Measurements from ENCODE around the gene SNX25. TPM values are rescaled to one million over a fixed set of nuclear protein-coding genes. Genes with fewer than 3 reads are reported as not detected.
"Not testable (repeated sequence)": the region's sequence is repeated elsewhere in the genome, so short reads cannot be mapped to it uniquely, and the experiment has no call there.

SNX25 gene
- total RNA-seq, 1 donor from 2014 or later, result 40.6 TPM

- no peak for DNase-seq (ENCODE audit: low read depth)
- H3K4me3 ChIP-seq (ENCODE audit: low read depth, low read length), result no peak overlapping the region
- TF ChIP-seq CTCF (conservative IDR thresholded peaks at IDR 0.05; ENCODE audit: low read depth, low read length), result no peak
These were observed 29.4 kb downstream of the SNX25 start for GRCh38 chr4:185238750-185239149.

- DNase-seq (ENCODE audit: low read depth); H3K4me3 ChIP-seq (ENCODE audit: low read depth, low read length): not testable (repeated sequence)
These were observed 31.1 kb downstream of the SNX25 start for GRCh38 chr4:185240486-185240885.

DNA sequence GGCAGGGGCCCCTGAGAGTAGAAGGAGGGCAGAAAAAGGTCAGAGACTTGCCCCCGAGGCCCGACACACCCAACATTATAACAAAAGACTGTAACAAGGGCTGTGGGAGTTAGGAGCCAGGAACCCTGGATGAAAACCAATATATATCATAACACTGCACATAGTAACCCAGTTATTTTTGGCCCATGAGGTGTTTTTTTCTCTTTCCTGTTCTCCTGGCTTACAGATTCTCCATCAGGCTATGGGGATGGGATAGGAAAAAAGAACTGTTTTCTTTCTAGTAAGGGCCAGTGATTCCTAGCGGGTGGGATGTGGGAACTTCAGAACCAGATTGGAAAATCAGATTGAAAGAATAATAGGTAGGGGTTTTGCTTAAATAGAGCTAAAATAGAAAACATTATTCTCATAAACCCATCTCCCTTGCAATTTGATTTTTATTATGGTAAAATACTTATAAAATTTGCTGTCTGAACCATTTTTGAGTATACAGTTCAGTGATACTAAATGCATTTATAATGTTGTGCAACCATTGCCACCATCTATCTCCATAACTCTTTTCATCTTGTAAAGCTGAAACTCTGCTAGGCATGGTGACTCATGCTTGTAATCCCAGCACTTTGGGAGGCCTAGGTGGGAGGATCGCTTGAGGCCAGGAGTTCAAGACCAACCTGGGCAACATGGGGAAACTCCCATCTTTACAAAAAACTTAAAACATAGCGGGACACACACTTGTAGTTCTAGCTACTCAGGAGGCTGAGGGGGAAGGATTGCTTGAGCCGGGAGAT is 33.5 kb downstream of the SNX25 start:
- H3K4me3 ChIP-seq (ENCODE audit: low read depth, low read length), result no peak overlapping the region
- no peak for DNase-seq (ENCODE audit: low read depth)
- no peak for TF ChIP-seq CTCF (conservative IDR thresholded peaks at IDR 0.05; ENCODE audit: low read depth, low read length)

DNA sequence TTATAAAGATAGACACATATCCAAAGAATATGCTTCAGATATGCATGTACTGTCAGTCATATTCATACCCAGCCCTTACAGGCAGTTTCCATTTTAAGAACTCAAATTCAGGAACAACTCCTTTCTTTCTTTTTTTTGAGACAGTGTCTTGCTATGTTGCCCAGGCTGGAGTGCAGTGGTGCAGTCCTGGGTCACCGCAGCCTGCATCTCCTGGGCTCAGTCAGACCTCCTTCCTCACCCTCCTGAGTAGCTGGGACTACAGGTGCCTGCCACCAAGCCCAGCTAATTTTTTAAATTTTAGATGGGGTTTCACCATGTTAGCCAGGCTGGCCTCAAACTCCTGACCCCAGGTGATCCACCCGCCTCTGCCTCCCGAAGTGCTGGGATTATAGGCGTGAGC is 34.5 kb downstream of the SNX25 start:
- DNase-seq (ENCODE audit: low read depth), result no peak
- no peak overlapping the region for H3K4me3 ChIP-seq (ENCODE audit: low read depth, low read length)
- no peak for TF ChIP-seq CTCF (conservative IDR thresholded peaks at IDR 0.05; ENCODE audit: low read depth, low read length)

GRCh38 chr4:185244763-185245162 is 35.4 kb downstream of the SNX25 start:
- no peak overlapping the region for H3K4me3 ChIP-seq (ENCODE audit: low read depth, low read length)
- DNase-seq (ENCODE audit: low read depth), result no peak
- TF ChIP-seq CTCF (conservative IDR thresholded peaks at IDR 0.05; ENCODE audit: low read depth, low read length), result no peak

DNA sequence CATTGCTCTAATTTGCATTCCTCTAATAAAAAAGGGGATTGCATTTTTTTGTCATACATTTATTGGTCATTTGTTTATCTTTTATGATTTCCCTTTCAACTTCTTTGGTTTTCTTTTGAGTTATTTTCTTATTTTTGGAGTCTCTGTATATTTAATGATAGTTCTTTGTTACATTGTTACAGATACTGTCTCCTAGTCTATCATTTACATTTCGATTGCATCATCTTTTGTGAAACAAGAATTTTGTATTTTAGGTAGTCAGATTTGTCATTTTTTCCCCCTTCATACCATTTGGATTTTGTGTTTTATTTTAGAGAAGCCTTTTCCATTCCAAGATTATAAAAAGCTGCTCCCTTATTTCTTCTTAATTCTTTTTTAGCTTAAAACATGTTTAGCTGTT is 37.1 kb downstream of the SNX25 start:
- TF ChIP-seq CTCF (conservative IDR thresholded peaks at IDR 0.05; ENCODE audit: low read depth, low read length), result no peak
- DNase-seq (ENCODE audit: low read depth), result no peak
- no peak overlapping the region for H3K4me3 ChIP-seq (ENCODE audit: low read depth, low read length)

GRCh38 chr4:185247151-185247550 is 37.8 kb downstream of the SNX25 start:
- no peak overlapping the region for H3K4me3 ChIP-seq (ENCODE audit: low read depth, low read length)
- TF ChIP-seq CTCF (conservative IDR thresholded peaks at IDR 0.05; ENCODE audit: low read depth, low read length), result no peak

More at GRCh38 chr4:185247151-185247550, 37.8 kb downstream of the SNX25 start:
- DNase-seq (ENCODE audit: low read depth), result no peak
